HG03439 (cell line): ENCODE results near the gene EIF4EBP3.
"Not testable (repeated sequence)": the region's sequence is repeated elsewhere in the genome, so short reads cannot be mapped to it uniquely, and the experiment has no call there.

Experiments used
- ATAC-seq: cut with Tn5 transposase; IDR thresholded peaks from one replicate; pipeline ENCODE4 v1.9.1; 2021; ENCODE audit warnings: mild to moderate bottlenecking, moderate library complexity; ENCODE audit not compliant: unreplicated experiment

The EIF4EBP3 gene

GRCh38 chr5:140575309-140575708 lies 27.8 kb downstream of the EIF4EBP3 start:
- ATAC-seq = no peak

GRCh38 chr5:140576776-140577201 lies 29.3 kb downstream of the EIF4EBP3 start:
- ATAC-seq = no peak

GRCh38 chr5:140579188-140579747 lies 31.8 kb downstream of the EIF4EBP3 start:
- ATAC-seq = not testable (repeated sequence)

GRCh38 chr5:140587495-140587894 lies 40.0 kb downstream of the EIF4EBP3 start:
- ATAC-seq = no peak

- no peak for ATAC-seq
These were observed 41.0 kb downstream of the EIF4EBP3 start for GRCh38 chr5:140588311-140589070.

GRCh38 chr5:140590861-140591260 lies 43.4 kb downstream of the EIF4EBP3 start:
- ATAC-seq = no peak

- no peak for ATAC-seq
These were observed 44.4 kb downstream of the EIF4EBP3 start for GRCh38 chr5:140591747-140592372.

- not testable (repeated sequence) for ATAC-seq
These were observed 45.6 kb downstream of the EIF4EBP3 start for GRCh38 chr5:140593070-140593469.

GRCh38 chr5:140594169-140594568 lies 46.7 kb downstream of the EIF4EBP3 start:
- ATAC-seq = no peak

GRCh38 chr5:140595538-140596300 lies 48.3 kb downstream of the EIF4EBP3 start:
- no peak for ATAC-seq

- no peak for ATAC-seq
These were observed 48.9 kb downstream of the EIF4EBP3 start for GRCh38 chr5:140596321-140596741.

- ATAC-seq = no peak
These were observed 51.4 kb downstream of the EIF4EBP3 start for GRCh38 chr5:140598836-140599235.
